ENCODE data around the gene GALNT17. TPM values are rescaled to one million over a fixed set of nuclear protein-coding genes. Genes with fewer than 3 reads are reported as not detected.

GALNT17 gene
- total RNA-seq, 2 donors from 2014 or later: not detected

DNA sequence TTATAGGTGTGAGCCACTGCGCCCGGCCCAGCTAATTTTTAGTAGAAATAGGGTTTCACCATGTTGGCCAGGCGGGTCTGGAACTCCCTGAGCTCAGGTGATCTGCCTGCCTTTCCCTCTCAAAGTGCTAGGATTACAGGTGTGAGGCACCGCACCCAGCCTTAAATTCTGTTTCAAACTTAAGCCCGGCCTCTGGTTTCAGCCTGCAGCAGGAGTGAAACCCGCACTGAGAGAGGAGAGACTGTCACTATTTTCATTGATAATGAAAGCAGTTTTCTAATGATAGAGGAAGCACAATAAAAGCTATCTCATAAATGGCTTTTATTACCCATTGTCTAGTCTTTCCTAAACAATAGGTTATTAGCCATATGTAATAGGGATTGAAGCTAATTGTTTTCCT, 415.5 kb downstream of the GALNT17 start:
- no peaks in the 10 kb centered on the region for H3K4me1 Mint-ChIP-seq (ENCODE audit: low read depth)
- ATAC-seq (replicated peaks in 1 of 2) (no peak), DNase-seq (no peak)
- no peak overlapping the region for H3K27ac Mint-ChIP-seq
- H3K36me3 Mint-ChIP-seq (ENCODE audit: insufficient read depth in 2 of 2): peaks cover 0 to 2% of the 10 kb centered on the region in 2 donors
- no peaks in the 10 kb centered on the region for H3K27me3 Mint-ChIP-seq (ENCODE audit: low read depth)
- H3K4me3 Mint-ChIP-seq: no peak overlapping the region
- H3K9me3 Mint-ChIP-seq: peaks cover 2 to 9% of the 10 kb centered on the region in 2 donors

DNA sequence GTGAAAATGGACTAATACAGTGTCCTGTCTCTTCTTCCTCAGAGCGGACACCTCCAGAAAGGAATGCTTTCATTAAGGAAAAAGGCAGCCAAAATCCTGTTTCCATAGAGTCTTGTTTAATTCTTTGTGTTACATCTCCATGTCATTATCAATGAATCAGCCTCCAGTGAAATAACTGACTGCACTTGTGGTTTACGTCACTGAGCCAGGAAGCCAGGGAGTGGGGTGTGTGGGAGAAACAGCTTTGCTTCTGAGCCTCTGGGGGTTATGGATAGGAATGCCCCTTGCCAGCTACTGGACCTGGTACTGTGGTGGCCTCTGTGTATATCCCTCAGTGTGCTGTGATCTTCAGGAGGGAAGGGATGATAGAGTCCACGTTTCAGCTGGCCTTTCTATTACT, 416.8 kb downstream of the GALNT17 start:
- no peak overlapping the region for H3K27ac Mint-ChIP-seq
- peaks cover 2 to 9% of the 10 kb centered on the region in 2 donors for H3K9me3 Mint-ChIP-seq
- DNase-seq: no peak
- no peak overlapping the region for H3K4me3 Mint-ChIP-seq
- H3K27me3 Mint-ChIP-seq (ENCODE audit: low read depth): no peaks in the 10 kb centered on the region
- no peaks in the 10 kb centered on the region for H3K4me1 Mint-ChIP-seq (ENCODE audit: low read depth)
- no peak for ATAC-seq (replicated peaks in 1 of 2)
- H3K36me3 Mint-ChIP-seq (ENCODE audit: insufficient read depth in 2 of 2): peaks cover 2% of the 10 kb centered on the region in 2 donors

DNA sequence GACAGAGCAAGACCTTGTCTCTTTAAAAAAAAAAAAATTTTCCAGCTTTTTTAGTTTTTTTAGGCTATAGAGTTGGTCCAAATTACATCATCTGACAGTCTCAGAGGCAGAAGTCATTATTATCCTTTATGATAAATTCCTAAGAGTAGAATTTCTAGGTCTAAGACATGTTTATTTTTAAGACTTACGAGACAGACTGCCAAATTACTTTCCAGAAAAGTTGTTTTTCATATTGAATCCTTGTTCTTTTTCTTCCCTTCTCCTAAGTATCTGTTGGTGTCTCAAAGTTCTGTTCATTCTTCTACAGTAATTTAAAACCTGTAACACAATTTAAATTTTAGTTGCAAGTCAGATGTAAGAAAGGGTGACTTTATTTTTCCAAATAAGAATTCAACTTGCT, 421.4 kb downstream of the GALNT17 start:
- H3K9me3 Mint-ChIP-seq: peaks cover 7 to 10% of the 10 kb centered on the region in 2 donors
- no peaks in the 10 kb centered on the region for H3K27me3 Mint-ChIP-seq (ENCODE audit: low read depth)
- DNase-seq: no peak
- H3K36me3 Mint-ChIP-seq (ENCODE audit: insufficient read depth in 2 of 2): peaks cover 3% of the 10 kb centered on the region in 2 donors
- H3K27ac Mint-ChIP-seq: no peak overlapping the region
- ATAC-seq (replicated peaks in 1 of 2): no peak
- no peaks in the 10 kb centered on the region for H3K4me1 Mint-ChIP-seq (ENCODE audit: low read depth)
- H3K4me3 Mint-ChIP-seq: no peak overlapping the region

DNA sequence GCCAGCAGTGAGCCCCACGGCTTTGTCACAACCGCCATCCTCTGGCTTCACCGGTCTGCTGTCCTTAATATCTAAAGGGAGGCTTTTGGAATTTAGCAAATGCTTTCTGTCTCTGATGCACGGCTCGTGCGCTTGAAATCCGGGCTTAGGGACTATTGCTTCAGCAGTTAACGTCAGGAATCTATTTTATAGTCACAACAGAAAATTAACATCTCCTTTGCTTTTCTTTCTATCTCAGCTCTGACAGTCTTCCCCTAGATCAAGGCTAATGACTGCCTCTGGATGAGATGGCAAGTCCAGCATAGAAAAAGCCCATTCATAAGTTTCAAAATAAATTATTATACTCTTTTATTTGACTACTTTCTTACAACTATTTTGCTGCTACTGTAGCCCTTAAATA, 423.8 kb downstream of the GALNT17 start:
- Mint-ChIP-seq H3K4me1 (ENCODE audit: low read depth) (no peaks in the 10 kb centered on the region), H3K36me3 (ENCODE audit: insufficient read depth in 2 of 2) (peaks cover 1 to 3% of the 10 kb centered on the region in 2 donors), H3K27ac (no peak overlapping the region), H3K4me3 (no peak overlapping the region), H3K9me3 (peaks cover 6 to 7% of the 10 kb centered on the region in 2 donors), H3K27me3 (ENCODE audit: low read depth) (no peaks in the 10 kb centered on the region)
- no peak for ATAC-seq (replicated peaks in 1 of 2)
- no peak for DNase-seq

DNA sequence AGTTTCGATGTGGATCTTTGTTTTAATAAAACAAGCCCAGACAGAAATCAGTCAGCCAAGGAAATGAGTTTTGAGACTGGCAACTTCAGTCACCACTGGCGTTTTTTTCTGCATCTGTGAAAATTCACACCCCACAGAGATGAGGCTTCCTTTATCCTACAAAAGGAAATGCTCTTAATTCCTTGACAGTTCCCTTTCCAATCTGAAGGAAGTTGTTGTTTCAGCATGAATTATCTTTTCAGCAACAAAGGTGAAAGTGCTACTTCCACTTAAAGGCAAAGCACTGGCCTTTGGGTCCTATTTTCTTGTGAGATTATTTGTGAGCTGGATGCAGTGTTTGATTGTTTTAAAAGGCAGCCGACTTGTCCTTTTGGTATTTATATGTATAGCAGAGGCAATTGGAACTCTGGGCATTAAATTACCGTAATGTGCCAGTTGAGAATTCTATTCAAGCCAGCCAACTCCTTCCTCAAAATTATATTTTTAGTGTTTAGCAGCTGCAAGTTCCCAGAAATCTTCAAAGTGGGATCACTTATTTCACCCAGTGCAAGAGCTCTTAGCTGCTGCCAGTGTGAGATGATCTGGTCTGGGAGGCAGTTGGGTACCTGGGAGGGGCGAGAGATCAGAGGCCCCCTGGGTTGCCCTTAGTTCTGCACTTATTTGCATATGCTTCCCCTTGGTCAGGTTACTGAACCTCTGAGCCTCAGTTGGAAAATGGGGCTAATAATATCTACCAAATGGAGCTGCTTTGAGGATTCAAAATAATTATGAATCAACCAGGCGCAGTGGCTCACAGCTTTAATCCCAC, 427.1 kb downstream of the GALNT17 start:
- Mint-ChIP-seq H3K27ac (no peak overlapping the region), H3K36me3 (ENCODE audit: insufficient read depth in 2 of 2) (peaks cover 0 to 1% of the 10 kb centered on the region in 2 donors), H3K27me3 (ENCODE audit: low read depth) (no peaks in the 10 kb centered on the region), H3K4me1 (ENCODE audit: low read depth) (no peaks in the 10 kb centered on the region), H3K4me3 (no peak overlapping the region), H3K9me3 (peaks cover 4 to 7% of the 10 kb centered on the region in 2 donors)
- DNase-seq: no peak
- ATAC-seq (replicated peaks in 1 of 2): no peak

DNA sequence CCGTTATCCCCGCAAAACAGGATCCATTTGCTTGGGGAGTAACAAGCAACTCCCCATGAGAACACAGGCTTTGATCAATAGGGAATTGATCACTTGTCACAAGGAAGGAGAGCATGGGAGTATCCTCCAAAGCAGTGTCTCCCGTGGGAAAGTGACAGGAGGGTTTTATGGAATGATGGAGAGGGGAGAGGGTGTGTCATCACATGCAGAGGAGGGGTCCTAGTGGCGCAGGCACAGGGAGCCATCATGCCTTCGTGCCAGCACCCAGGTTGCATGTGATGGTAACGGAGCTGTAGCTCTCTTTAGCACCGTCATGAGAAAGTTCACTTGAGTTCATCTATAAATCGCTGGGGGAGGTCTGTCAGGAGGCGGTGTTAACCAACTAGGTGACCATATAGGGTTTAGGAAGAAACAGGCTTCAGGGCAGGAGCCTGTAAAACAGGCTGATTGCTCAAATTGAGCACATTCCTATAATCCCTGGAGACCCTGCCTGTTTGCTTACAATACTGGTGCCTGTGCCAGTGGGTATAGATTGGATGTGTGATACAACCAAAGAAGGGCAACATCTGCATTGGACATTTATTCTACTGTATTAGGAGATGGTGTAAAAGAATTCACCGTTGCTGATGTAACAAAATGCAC, 428.5 kb downstream of the GALNT17 start:
- Mint-ChIP-seq H3K27ac (no peak overlapping the region), H3K27me3 (ENCODE audit: low read depth) (no peaks in the 10 kb centered on the region), H3K36me3 (ENCODE audit: insufficient read depth in 2 of 2) (peaks cover 0 to 1% of the 10 kb centered on the region in 2 donors), H3K4me3 (no peak overlapping the region), H3K9me3 (peaks cover 3 to 4% of the 10 kb centered on the region in 2 donors), H3K4me1 (ENCODE audit: low read depth) (no peaks in the 10 kb centered on the region)
- DNase-seq (no peak), ATAC-seq (replicated peaks in 1 of 2) (no peak)

DNA sequence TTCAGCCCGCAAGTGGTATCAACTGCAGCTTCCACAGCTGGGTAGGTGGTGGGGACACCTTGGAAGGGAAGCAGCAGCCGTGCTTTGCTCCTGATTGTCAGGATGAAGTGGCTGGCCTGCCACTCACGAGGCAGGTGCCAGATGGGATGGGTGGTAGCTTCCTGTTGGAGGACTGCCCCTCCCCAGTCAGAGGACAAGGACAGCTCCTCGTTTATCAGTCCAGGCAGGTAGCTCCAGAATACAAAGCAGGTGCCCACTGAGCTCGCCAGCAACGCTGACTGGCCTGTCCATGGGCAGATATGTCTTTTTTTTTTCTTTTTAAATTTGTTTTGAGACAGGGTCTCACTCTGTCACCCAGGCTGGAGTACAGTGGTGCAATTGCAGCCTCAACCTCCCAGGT, 431.3 kb downstream of the GALNT17 start:
- Mint-ChIP-seq H3K4me1 (ENCODE audit: low read depth) (no peaks in the 10 kb centered on the region), H3K36me3 (ENCODE audit: insufficient read depth in 2 of 2) (no peaks in the 10 kb centered on the region), H3K4me3 (no peak overlapping the region), H3K9me3 (peaks cover 2 to 3% of the 10 kb centered on the region in 2 donors), H3K27ac (no peak overlapping the region), H3K27me3 (ENCODE audit: low read depth) (no peaks in the 10 kb centered on the region)
- DNase-seq (no peak), ATAC-seq (replicated peaks in 1 of 2) (no peak)

DNA sequence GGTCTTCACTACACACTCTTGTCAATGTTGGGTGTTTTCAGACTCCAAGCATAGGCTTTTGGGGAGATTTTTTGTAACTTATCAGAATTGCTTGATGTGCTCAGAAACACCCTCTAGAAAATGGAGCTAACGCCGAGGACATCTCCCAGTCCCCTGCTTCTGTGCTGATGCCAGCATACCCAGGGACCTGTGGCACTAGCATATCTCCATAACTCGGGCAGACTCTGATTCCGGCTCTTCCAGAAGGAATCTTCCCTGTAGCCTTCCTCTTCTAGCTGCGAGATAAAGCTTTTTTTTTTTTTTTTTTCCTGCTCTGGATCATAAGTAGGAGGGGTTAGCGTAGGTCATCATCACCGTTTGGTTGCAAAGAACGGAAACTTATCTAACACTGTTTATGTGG, 434.4 kb downstream of the GALNT17 start:
- no peak overlapping the region for H3K27ac Mint-ChIP-seq
- no peaks in the 10 kb centered on the region for H3K27me3 Mint-ChIP-seq (ENCODE audit: low read depth)
- H3K4me3 Mint-ChIP-seq: no peak overlapping the region
- no peaks in the 10 kb centered on the region for H3K36me3 Mint-ChIP-seq (ENCODE audit: insufficient read depth in 2 of 2)
- peaks cover 2 to 6% of the 10 kb centered on the region in 2 donors for H3K9me3 Mint-ChIP-seq
- ATAC-seq (replicated peaks in 1 of 2): no peak
- DNase-seq: no peak
- no peaks in the 10 kb centered on the region for H3K4me1 Mint-ChIP-seq (ENCODE audit: low read depth)

DNA sequence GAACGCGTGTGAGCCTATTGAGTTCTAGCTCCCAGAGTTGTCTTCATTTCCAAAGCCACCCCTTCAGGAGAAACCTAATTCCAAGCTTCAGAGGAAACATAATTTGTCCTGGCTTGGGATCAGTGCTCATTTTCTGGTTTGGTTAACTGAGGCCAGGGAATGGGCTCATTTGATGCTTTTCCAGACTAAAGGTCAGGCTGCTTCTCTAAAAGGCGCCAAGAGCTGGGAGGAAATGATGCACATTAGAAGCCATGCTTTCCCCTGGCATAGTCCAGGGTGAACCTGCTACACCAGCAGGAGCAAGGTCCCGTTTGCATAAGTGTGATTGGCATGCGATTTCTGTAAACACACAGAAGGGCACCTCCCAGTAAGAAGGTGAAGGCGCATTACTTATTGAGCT, 435.0 kb downstream of the GALNT17 start:
- ATAC-seq (replicated peaks in 1 of 2) (no peak), DNase-seq (no peak)
- Mint-ChIP-seq H3K36me3 (ENCODE audit: insufficient read depth in 2 of 2) (peaks cover 0 to 2% of the 10 kb centered on the region in 2 donors), H3K27me3 (ENCODE audit: low read depth) (no peaks in the 10 kb centered on the region), H3K4me3 (no peak overlapping the region), H3K9me3 (peaks cover 0 to 6% of the 10 kb centered on the region in 2 donors), H3K27ac (no peak overlapping the region), H3K4me1 (ENCODE audit: low read depth) (no peaks in the 10 kb centered on the region)

DNA sequence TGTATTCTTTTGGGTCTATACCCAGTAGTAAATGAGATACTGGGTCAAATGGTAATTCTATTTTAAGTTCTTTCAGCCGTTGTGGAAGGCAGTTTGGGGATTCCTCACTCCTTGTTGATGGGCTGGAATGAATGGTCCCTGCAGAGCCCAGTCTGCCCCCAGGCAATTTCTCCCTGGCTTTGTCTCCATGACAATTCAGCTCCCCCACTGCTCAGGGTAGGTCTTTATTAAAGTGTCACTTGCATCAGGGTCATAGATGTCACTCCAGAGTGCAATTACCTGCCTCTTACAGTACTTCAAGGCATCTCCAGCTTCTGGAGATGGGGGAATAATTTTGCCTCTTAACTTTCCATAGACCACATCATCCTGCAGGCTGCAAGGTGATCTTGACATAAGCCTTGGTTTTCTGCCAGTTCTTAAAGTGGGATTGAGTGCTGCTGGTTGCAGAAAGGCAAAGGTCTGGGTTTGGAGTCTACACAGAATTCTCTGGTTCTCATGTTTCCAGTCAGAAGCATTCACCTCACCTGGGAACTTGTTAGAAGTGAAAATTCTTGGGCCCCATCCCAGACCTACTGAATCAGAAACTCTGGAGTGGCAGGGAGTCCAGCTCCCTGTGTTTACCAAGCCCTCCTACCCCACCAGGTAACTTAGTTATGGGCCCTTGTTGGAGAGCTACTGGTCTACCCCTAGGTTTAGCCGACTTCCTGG, 442.4 kb downstream of the GALNT17 start:
- Mint-ChIP-seq H3K27ac (no peak overlapping the region), H3K4me3 (no peak overlapping the region), H3K36me3 (ENCODE audit: insufficient read depth in 2 of 2) (peaks cover 0 to 2% of the 10 kb centered on the region in 2 donors), H3K4me1 (ENCODE audit: low read depth) (no peaks in the 10 kb centered on the region), H3K9me3 (peaks cover 2 to 6% of the 10 kb centered on the region in 2 donors), H3K27me3 (ENCODE audit: low read depth) (no peaks in the 10 kb centered on the region)
- DNase-seq (no peak), ATAC-seq (replicated peaks in 1 of 2) (no peak)

DNA sequence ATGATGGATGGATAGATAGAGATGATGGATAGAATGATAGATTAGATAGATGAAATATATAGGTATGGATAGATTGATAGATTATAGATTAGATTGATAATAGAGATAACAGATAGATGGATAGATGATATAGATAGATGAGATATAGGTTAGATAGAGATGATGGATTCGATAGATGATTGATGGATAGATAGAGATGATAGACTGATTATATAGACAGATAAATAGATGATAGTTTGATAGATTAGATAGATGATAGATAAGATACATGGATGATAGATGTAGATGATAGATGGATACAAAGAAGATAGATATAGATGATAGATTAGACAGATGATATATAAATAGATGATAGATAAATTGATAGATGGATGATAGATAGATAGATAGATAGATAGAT, 448.1 kb downstream of the GALNT17 start:
- no peak for ATAC-seq (replicated peaks in 1 of 2)
- Mint-ChIP-seq H3K4me3 (no peak overlapping the region), H3K27ac (no peak overlapping the region), H3K4me1 (ENCODE audit: low read depth) (no peaks in the 10 kb centered on the region), H3K36me3 (ENCODE audit: insufficient read depth in 2 of 2) (no peaks in the 10 kb centered on the region), H3K27me3 (ENCODE audit: low read depth) (no peaks in the 10 kb centered on the region), H3K9me3 (peaks cover 0 to 9% of the 10 kb centered on the region in 2 donors)
- no peak for DNase-seq

DNA sequence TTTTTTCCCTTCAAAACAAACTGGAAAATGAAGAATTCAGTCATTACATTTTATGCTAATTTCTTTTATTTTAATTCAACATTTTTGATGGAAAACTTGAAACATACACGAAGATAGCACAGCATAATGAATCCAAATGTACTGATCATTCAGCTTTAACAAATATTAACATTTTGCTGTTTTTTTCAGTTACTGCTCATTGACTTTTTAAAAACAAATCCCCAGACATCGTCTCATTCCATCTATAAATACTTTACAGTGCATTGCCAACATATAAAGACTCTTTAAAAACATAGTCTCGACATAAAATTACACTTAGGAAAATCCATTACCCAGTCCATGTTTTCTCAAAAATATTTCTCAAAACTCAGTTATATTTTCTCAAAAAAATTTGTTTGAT, 452.3 kb downstream of the GALNT17 start:
- H3K27ac Mint-ChIP-seq: no peak overlapping the region
- H3K27me3 Mint-ChIP-seq (ENCODE audit: low read depth): no peaks in the 10 kb centered on the region
- H3K4me1 Mint-ChIP-seq (ENCODE audit: low read depth): no peaks in the 10 kb centered on the region
- no peak for ATAC-seq (replicated peaks in 1 of 2)
- no peak for DNase-seq
- peaks cover 0 to 7% of the 10 kb centered on the region in 2 donors for H3K9me3 Mint-ChIP-seq
- no peak overlapping the region for H3K4me3 Mint-ChIP-seq
- H3K36me3 Mint-ChIP-seq (ENCODE audit: insufficient read depth in 2 of 2): no peaks in the 10 kb centered on the region

DNA sequence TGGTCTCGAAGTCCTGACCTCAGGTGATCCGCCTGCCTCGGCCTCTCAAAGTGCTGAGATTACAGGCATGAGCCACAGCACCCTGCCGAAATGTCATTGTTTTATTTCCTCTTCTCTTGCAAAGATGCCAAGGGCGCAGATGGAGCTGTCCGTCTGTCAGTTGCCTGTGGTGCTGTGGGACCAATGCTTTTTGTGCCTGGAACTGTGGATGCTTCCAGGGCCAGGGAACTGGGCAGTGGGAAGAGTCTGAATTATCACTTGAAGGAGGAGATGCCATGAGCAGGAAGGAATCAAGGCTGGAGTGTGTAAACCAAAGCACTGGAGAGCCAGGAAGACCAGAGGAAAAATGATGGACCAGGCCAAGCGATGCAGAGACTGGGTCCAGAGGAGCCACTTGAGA, 459.9 kb downstream of the GALNT17 start:
- no peak overlapping the region for H3K4me3 Mint-ChIP-seq
- peaks cover 3 to 5% of the 10 kb centered on the region in 2 donors for H3K9me3 Mint-ChIP-seq
- H3K27me3 Mint-ChIP-seq (ENCODE audit: low read depth): no peaks in the 10 kb centered on the region
- peaks cover 0 to 1% of the 10 kb centered on the region in 2 donors for H3K36me3 Mint-ChIP-seq (ENCODE audit: insufficient read depth in 2 of 2)
- H3K4me1 Mint-ChIP-seq (ENCODE audit: low read depth): no peaks in the 10 kb centered on the region
- DNase-seq: no peak
- no peak overlapping the region for H3K27ac Mint-ChIP-seq
- no peak for ATAC-seq (replicated peaks in 1 of 2)
